HEK293 (cell line): ENCODE results near the gene PPM1N.

ENCODE experiments used
- KLF1 ChIP-seq: fragments of 450-650 bp; formaldehyde crosslinking; IDR thresholded peaks from 2 replicates; pipeline ENCODE4 v1.5.1; 2016; ENCODE audit warnings: missing biosample characterization, missing genetic modification characterization
- KLF16 ChIP-seq: fragments of 450-650 bp; formaldehyde crosslinking; IDR thresholded peaks from 2 replicates; pipeline ENCODE4 v1.5.1; 2017; ENCODE audit warnings: missing biosample characterization, missing genetic modification characterization
- YY1 ChIP-seq: fragments of 450-650 bp; formaldehyde crosslinking; IDR thresholded peaks from 2 replicates; pipeline ENCODE4 v1.5.1; 2018; ENCODE audit warnings: missing biosample characterization, missing genetic modification characterization
- ZBTB17 ChIP-seq: fragments of 450-650 bp; formaldehyde crosslinking; IDR thresholded peaks from 2 replicates; pipeline ENCODE4 v1.5.1; 2016; ENCODE audit warnings: missing biosample characterization, missing genetic modification characterization
- ZNF155 ChIP-seq: fragments of 450-650 bp; formaldehyde crosslinking; IDR thresholded peaks from 2 replicates; pipeline ENCODE4 v1.5.1; 2016; ENCODE audit warnings: missing biosample characterization, missing genetic modification characterization
- ZNF670 ChIP-seq: fragments of 450-650 bp; formaldehyde crosslinking; IDR thresholded peaks from 2 replicates; pipeline ENCODE4 v1.5.1; 2016; ENCODE audit warnings: missing biosample characterization, missing genetic modification characterization, low read depth
- TF ChIP-seq, protein P1 (sequence below): fragments of 450-650 bp; formaldehyde crosslinking; IDR thresholded peaks from 2 replicates; pipeline ENCODE4 v1.5.1; 2016; ENCODE audit warnings: missing biosample characterization, missing genetic modification characterization
- TF ChIP-seq, protein P2 (sequence below): sonication (generic); formaldehyde crosslinking; IDR thresholded peaks from 2 replicates; pipeline ENCODE4 v1.8.1; 2022; ENCODE audit warnings: mild to moderate bottlenecking, moderate library complexity, missing genetic modification reagents
- TF ChIP-seq, protein P3 (sequence below): fragments of 450-650 bp; formaldehyde crosslinking; IDR thresholded peaks from 2 replicates; pipeline ENCODE4 v1.5.1; 2016; ENCODE audit warnings: missing biosample characterization, missing genetic modification characterization
- TF ChIP-seq, protein P4 (sequence below): IDR thresholded peaks from 2 replicates; pipeline ENCODE4 v1.6.1; 2011; ENCODE audit warnings: mild to moderate bottlenecking, low read depth, low read length, borderline replicate concordance
- TF ChIP-seq, protein P5 (sequence below): fragments of 450-650 bp; formaldehyde crosslinking; IDR thresholded peaks from 2 replicates; pipeline ENCODE4 v1.5.1; 2016; ENCODE audit warnings: missing biosample characterization, missing genetic modification characterization, low read depth
- TF ChIP-seq, protein P6 (sequence below): fragments of 450-650 bp; formaldehyde crosslinking; IDR thresholded peaks from 2 replicates; pipeline ENCODE4 v1.5.1; 2016; ENCODE audit warnings: missing biosample characterization, missing genetic modification characterization

DNA sequence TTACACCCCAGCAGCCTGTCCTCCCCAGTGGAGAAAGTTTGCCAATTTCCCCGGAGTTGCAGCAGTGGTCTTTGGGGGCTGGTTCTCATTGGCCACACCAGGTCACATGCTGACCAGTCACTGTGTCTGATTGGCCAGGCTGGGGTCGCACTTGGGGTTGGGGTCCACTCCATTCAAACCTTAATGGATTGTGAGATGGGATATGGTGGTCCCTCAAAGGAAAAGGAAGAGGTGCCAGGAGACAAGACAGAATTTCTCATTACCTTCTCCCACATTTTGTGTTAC, 3.4 kb downstream of the PPM1N start:
- TF ChIP-seq KLF16 (tag by site-specific recombination) = no peak
- TF ChIP-seq, protein P1, sequence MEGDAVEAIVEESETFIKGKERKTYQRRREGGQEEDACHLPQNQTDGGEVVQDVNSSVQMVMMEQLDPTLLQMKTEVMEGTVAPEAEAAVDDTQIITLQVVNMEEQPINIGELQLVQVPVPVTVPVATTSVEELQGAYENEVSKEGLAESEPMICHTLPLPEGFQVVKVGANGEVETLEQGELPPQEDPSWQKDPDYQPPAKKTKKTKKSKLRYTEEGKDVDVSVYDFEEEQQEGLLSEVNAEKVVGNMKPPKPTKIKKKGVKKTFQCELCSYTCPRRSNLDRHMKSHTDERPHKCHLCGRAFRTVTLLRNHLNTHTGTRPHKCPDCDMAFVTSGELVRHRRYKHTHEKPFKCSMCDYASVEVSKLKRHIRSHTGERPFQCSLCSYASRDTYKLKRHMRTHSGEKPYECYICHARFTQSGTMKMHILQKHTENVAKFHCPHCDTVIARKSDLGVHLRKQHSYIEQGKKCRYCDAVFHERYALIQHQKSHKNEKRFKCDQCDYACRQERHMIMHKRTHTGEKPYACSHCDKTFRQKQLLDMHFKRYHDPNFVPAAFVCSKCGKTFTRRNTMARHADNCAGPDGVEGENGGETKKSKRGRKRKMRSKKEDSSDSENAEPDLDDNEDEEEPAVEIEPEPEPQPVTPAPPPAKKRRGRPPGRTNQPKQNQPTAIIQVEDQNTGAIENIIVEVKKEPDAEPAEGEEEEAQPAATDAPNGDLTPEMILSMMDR (tag by site-specific recombination) = no peak
- TF ChIP-seq, protein P2, sequence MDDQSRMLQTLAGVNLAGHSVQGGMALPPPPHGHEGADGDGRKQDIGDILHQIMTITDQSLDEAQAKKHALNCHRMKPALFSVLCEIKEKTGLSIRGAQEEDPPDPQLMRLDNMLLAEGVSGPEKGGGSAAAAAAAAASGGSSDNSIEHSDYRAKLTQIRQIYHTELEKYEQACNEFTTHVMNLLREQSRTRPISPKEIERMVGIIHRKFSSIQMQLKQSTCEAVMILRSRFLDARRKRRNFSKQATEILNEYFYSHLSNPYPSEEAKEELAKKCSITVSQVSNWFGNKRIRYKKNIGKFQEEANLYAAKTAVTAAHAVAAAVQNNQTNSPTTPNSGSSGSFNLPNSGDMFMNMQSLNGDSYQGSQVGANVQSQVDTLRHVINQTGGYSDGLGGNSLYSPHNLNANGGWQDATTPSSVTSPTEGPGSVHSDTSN (CRISPR knock-in tag) = no peak
- no peak for TF ChIP-seq ZBTB17
- no peak for TF ChIP-seq YY1
- TF ChIP-seq, protein P3, sequence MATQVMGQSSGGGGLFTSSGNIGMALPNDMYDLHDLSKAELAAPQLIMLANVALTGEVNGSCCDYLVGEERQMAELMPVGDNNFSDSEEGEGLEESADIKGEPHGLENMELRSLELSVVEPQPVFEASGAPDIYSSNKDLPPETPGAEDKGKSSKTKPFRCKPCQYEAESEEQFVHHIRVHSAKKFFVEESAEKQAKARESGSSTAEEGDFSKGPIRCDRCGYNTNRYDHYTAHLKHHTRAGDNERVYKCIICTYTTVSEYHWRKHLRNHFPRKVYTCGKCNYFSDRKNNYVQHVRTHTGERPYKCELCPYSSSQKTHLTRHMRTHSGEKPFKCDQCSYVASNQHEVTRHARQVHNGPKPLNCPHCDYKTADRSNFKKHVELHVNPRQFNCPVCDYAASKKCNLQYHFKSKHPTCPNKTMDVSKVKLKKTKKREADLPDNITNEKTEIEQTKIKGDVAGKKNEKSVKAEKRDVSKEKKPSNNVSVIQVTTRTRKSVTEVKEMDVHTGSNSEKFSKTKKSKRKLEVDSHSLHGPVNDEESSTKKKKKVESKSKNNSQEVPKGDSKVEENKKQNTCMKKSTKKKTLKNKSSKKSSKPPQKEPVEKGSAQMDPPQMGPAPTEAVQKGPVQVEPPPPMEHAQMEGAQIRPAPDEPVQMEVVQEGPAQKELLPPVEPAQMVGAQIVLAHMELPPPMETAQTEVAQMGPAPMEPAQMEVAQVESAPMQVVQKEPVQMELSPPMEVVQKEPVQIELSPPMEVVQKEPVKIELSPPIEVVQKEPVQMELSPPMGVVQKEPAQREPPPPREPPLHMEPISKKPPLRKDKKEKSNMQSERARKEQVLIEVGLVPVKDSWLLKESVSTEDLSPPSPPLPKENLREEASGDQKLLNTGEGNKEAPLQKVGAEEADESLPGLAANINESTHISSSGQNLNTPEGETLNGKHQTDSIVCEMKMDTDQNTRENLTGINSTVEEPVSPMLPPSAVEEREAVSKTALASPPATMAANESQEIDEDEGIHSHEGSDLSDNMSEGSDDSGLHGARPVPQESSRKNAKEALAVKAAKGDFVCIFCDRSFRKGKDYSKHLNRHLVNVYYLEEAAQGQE (tag by site-specific recombination) = no peak
- TF ChIP-seq, protein P4, sequence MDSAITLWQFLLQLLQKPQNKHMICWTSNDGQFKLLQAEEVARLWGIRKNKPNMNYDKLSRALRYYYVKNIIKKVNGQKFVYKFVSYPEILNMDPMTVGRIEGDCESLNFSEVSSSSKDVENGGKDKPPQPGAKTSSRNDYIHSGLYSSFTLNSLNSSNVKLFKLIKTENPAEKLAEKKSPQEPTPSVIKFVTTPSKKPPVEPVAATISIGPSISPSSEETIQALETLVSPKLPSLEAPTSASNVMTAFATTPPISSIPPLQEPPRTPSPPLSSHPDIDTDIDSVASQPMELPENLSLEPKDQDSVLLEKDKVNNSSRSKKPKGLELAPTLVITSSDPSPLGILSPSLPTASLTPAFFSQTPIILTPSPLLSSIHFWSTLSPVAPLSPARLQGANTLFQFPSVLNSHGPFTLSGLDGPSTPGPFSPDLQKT = no peak
- TF ChIP-seq ZNF155 (tag by site-specific recombination) = no peak
- TF ChIP-seq, protein P5, sequence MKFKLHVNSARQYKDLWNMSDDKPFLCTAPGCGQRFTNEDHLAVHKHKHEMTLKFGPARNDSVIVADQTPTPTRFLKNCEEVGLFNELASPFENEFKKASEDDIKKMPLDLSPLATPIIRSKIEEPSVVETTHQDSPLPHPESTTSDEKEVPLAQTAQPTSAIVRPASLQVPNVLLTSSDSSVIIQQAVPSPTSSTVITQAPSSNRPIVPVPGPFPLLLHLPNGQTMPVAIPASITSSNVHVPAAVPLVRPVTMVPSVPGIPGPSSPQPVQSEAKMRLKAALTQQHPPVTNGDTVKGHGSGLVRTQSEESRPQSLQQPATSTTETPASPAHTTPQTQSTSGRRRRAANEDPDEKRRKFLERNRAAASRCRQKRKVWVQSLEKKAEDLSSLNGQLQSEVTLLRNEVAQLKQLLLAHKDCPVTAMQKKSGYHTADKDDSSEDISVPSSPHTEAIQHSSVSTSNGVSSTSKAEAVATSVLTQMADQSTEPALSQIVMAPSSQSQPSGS = no peak
- TF ChIP-seq, protein P6, sequence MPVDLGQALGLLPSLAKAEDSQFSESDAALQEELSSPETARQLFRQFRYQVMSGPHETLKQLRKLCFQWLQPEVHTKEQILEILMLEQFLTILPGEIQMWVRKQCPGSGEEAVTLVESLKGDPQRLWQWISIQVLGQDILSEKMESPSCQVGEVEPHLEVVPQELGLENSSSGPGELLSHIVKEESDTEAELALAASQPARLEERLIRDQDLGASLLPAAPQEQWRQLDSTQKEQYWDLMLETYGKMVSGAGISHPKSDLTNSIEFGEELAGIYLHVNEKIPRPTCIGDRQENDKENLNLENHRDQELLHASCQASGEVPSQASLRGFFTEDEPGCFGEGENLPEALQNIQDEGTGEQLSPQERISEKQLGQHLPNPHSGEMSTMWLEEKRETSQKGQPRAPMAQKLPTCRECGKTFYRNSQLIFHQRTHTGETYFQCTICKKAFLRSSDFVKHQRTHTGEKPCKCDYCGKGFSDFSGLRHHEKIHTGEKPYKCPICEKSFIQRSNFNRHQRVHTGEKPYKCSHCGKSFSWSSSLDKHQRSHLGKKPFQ (tag by site-specific recombination) = no peak
- TF ChIP-seq ZNF670 (tag by site-specific recombination) = no peak
- no peak for TF ChIP-seq KLF1 (tag by site-specific recombination)
